Head of caudate nucleus (tissue), 42 donors: Measurements from ENCODE around the gene OLFM1.
A peak's percentile ranks its signal among the peaks of the same experiment; 100 is the strongest.

Experiments
- DNase-seq, 42 donors: peaks; one replicate each; pipeline versions ENCODE4 v3.0.0 to v3.0.0-alpha.2; 2020 to 2021; ENCODE audit warnings: mixed read lengths in 7 of 42
- intact Hi-C: fragments of 100-400 bp; cut with DNase I; formaldehyde crosslinking; loops from one replicate; pipeline ENCODE4 v1.15.0; 2022

Gene OLFM1

GRCh38 chr9:135084881-135085760 is 2.3 kb upstream of the OLFM1 start:
- intact Hi-C loops, result loop anchor here (5.0 kb wide), 1 partner anchor 257 kb away; no protein-coding TSS in a partner anchor
- DNase-seq, result no peak

- intact Hi-C loops, result loop anchor here (2.0 to 5.0 kb wide), 2 partner anchors 256 to 329 kb away; no protein-coding TSS in a partner anchor
- DNase-seq, result peak; percentile 70 to 94 (median 86)
These were observed 1.5 kb upstream of the OLFM1 start for GRCh38 chr9:135085830-135086546.

GRCh38 chr9:135086597-135087488 is 625 bp upstream of the OLFM1 start:
- intact Hi-C loops, result loop anchor here (2.0 to 5.0 kb wide), 2 partner anchors 255 to 328 kb away; no protein-coding TSS in a partner anchor
- DNase-seq, result no peak

- no peak for DNase-seq
- intact Hi-C loops, result loop anchor here (2.0 to 5.0 kb wide), 2 partner anchors 254 to 327 kb away; no protein-coding TSS in a partner anchor
These were observed 455 bp downstream of the OLFM1 start for GRCh38 chr9:135087899-135088347.

GRCh38 chr9:135088348-135088978 is 995 bp downstream of the OLFM1 start:
- no peak for DNase-seq
- intact Hi-C loops, result loop anchor here (5.0 kb wide), 1 partner anchor 254 kb away; no protein-coding TSS in a partner anchor

- intact Hi-C loops, result loop anchor here (5.0 kb wide), 1 partner anchor 253 kb away; no protein-coding TSS in a partner anchor
- no peak for DNase-seq
These were observed 1.7 kb downstream of the OLFM1 start for GRCh38 chr9:135088979-135089847.

GRCh38 chr9:135090081-135090480 is 2.6 kb downstream of the OLFM1 start:
- intact Hi-C loops, result no loop called here
- no peak for DNase-seq

GRCh38 chr9:135090547-135090946 is 3.1 kb downstream of the OLFM1 start:
- no peak for DNase-seq
- intact Hi-C loops, result no loop called here

- DNase-seq, result no peak
- intact Hi-C loops, result no loop called here
These were observed 4.1 kb downstream of the OLFM1 start for GRCh38 chr9:135091545-135091944.

- no peak for DNase-seq
- intact Hi-C loops, result no loop called here
These were observed 5.6 kb downstream of the OLFM1 start for GRCh38 chr9:135093111-135093510.

- intact Hi-C loops, result no loop called here
- DNase-seq, result no peak
These were observed 6.6 kb downstream of the OLFM1 start for GRCh38 chr9:135093911-135094584.

GRCh38 chr9:135095470-135096407 is 8.3 kb downstream of the OLFM1 start:
- intact Hi-C loops, result no loop called here
- no peak for DNase-seq

GRCh38 chr9:135096408-135096895 is 9.0 kb downstream of the OLFM1 start:
- intact Hi-C loops, result no loop called here
- DNase-seq, result no peak

GRCh38 chr9:135098400-135099105 is 11.1 kb downstream of the OLFM1 start:
- intact Hi-C loops, result no loop called here
- DNase-seq, result peak in 10 of 42 donors; percentile 34 to 57 (median 48)

GRCh38 chr9:135099574-135099973 is 12.1 kb downstream of the OLFM1 start:
- intact Hi-C loops, result no loop called here
- DNase-seq, result no peak
